ENCODE measurements around the gene SPTBN5.

SPTBN5 gene

GRCh38 chr15:41923401-41923997, 29.6 kb upstream of the SPTBN5 start:
- no peak for FAIRE-seq
- no peak for TF ChIP-seq POLR2A (IDR thresholded peaks at IDR 0.05; ENCODE audit: low read depth, low read length)
- TF ChIP-seq POLR2AphosphoS5 (IDR thresholded peaks at IDR 0.05; ENCODE audit: low read depth, low read length): no peak
- TF ChIP-seq TAF1 (IDR thresholded peaks at IDR 0.05; ENCODE audit: borderline replicate concordance, low read depth, low read length): no peak
- no peak for DNase-seq (ENCODE audit: insufficient read length)

GRCh38 chr15:41922353-41922752, 28.5 kb upstream of the SPTBN5 start:
- FAIRE-seq: no peak
- DNase-seq (ENCODE audit: insufficient read length): no peak
- TF ChIP-seq POLR2AphosphoS5 (IDR thresholded peaks at IDR 0.05; ENCODE audit: low read depth, low read length) (no peak), TAF1 (IDR thresholded peaks at IDR 0.05; ENCODE audit: borderline replicate concordance, low read depth, low read length) (no peak), POLR2A (IDR thresholded peaks at IDR 0.05; ENCODE audit: low read depth, low read length) (no peak)

GRCh38 chr15:41921639-41922038, 27.8 kb upstream of the SPTBN5 start:
- TF ChIP-seq TAF1 (IDR thresholded peaks at IDR 0.05; ENCODE audit: borderline replicate concordance, low read depth, low read length) (no peak), POLR2A (IDR thresholded peaks at IDR 0.05; ENCODE audit: low read depth, low read length) (no peak), POLR2AphosphoS5 (IDR thresholded peaks at IDR 0.05; ENCODE audit: low read depth, low read length) (no peak)
- FAIRE-seq (no peak), DNase-seq (ENCODE audit: insufficient read length) (no peak)

- DNase-seq (ENCODE audit: insufficient read length): no peak
- FAIRE-seq: no peak
- TF ChIP-seq POLR2A (IDR thresholded peaks at IDR 0.05; ENCODE audit: low read depth, low read length): 0 out of 2 replicates have a peak, but pooled peaks have one; percentile 8
- TF ChIP-seq TAF1 (IDR thresholded peaks at IDR 0.05; ENCODE audit: borderline replicate concordance, low read depth, low read length): no peak
Measured at GRCh38 chr15:41921167-41921566, 27.3 kb upstream of the SPTBN5 start.

DNA sequence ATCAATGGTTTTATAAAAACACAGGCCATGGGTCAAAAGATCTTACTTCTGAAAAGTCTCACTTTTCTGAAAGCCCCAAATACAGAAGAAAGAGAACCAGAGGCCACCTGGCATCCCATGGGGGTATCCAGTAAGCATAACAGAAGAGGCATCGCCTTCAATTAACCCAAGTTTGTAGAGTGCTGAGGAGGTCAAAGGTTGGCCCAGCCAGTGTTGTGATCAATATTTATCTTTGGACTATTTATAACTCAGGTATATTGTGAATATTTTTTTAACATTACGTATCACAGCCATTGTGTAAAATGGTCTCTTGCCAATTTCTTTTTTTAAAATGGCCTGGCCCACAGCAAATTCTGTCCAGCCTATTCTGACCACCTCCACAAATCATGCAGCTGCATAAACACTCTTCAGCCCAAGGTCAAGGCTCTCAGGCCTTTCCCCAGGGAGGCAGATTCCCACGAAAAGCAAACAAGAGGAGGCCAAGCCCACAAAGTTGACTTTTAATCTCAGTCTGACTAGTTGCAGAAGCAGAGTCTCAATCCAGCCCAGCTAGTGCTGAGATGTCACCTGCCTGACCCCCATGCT, 26.2 kb upstream of the SPTBN5 start:
- FAIRE-seq (no peak), DNase-seq (ENCODE audit: insufficient read length) (no peak)
- TF ChIP-seq TAF1 (IDR thresholded peaks at IDR 0.05; ENCODE audit: borderline replicate concordance, low read depth, low read length) (no peak), POLR2AphosphoS5 (IDR thresholded peaks at IDR 0.05; ENCODE audit: low read depth, low read length) (no peak), POLR2A (IDR thresholded peaks at IDR 0.05; ENCODE audit: low read depth, low read length) (no peak)

GRCh38 chr15:41919201-41919820, 25.5 kb upstream of the SPTBN5 start:
- DNase-seq (ENCODE audit: insufficient read length) (no peak), FAIRE-seq (no peak)
- TF ChIP-seq POLR2AphosphoS5 (IDR thresholded peaks at IDR 0.05; ENCODE audit: low read depth, low read length): no peak
- 0 out of 2 replicates have a peak, but pooled peaks have one; percentile 4 for TF ChIP-seq POLR2A (IDR thresholded peaks at IDR 0.05; ENCODE audit: low read depth, low read length)
- TF ChIP-seq TAF1 (IDR thresholded peaks at IDR 0.05; ENCODE audit: borderline replicate concordance, low read depth, low read length): no peak

- DNase-seq (ENCODE audit: insufficient read length): no peak
- FAIRE-seq: no peak
- TF ChIP-seq TAF1 (IDR thresholded peaks at IDR 0.05; ENCODE audit: borderline replicate concordance, low read depth, low read length) (no peak), POLR2AphosphoS5 (IDR thresholded peaks at IDR 0.05; ENCODE audit: low read depth, low read length) (no peak; the same call in 1 of the 2 replicates), POLR2A (IDR thresholded peaks at IDR 0.05; ENCODE audit: low read depth, low read length) (no peak; the same call in 1 of the 2 replicates)
Measured at GRCh38 chr15:41918506-41919126, 24.8 kb upstream of the SPTBN5 start.

DNA sequence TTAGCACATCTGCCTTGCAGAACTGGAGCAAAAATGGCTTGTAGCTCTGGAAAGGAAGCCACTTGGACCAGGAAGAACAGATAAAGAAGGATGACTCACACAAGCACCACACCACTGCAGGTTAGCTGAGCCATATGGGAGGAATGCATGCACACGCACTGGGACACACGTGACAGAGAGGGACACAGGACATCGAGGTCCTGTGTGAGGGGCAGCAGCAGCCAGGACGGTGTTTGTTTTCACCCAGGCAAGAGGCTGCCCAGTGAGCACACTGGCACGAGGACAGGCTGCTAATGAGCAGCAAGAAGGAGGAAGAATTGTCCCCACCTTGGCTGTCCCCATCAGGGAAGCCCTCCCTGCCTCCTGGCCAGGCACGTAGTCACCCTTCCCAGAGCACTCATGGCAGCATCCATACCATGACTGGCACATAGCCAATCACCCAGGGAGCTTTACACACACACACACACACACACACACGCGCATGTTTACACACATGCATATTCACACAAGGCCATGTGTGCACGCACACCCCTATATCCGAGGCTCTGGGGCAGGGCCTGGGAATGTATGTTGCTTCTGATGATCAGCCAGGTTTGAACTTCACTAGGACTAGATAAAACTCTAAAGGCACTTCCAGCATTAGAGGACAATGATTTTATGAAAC, 24.0 kb upstream of the SPTBN5 start:
- TF ChIP-seq POLR2A (IDR thresholded peaks at IDR 0.05; ENCODE audit: low read depth, low read length): no peak
- TF ChIP-seq POLR2AphosphoS5 (IDR thresholded peaks at IDR 0.05; ENCODE audit: low read depth, low read length): no peak
- no peak for TF ChIP-seq TAF1 (IDR thresholded peaks at IDR 0.05; ENCODE audit: borderline replicate concordance, low read depth, low read length)
- DNase-seq (ENCODE audit: insufficient read length) (no peak), FAIRE-seq (no peak)

- FAIRE-seq: no peak
- DNase-seq (ENCODE audit: insufficient read length): no peak
- TF ChIP-seq POLR2A (IDR thresholded peaks at IDR 0.05; ENCODE audit: low read depth, low read length): no peak
- TF ChIP-seq TAF1 (IDR thresholded peaks at IDR 0.05; ENCODE audit: borderline replicate concordance, low read depth, low read length): no peak
- TF ChIP-seq POLR2AphosphoS5 (IDR thresholded peaks at IDR 0.05; ENCODE audit: low read depth, low read length): no peak
Measured at GRCh38 chr15:41915255-41915994, 21.6 kb upstream of the SPTBN5 start.

- FAIRE-seq: no peak
- no peak for TF ChIP-seq TAF1 (IDR thresholded peaks at IDR 0.05; ENCODE audit: borderline replicate concordance, low read depth, low read length)
- no peak for TF ChIP-seq POLR2AphosphoS5 (IDR thresholded peaks at IDR 0.05; ENCODE audit: low read depth, low read length)
- TF ChIP-seq POLR2A (IDR thresholded peaks at IDR 0.05; ENCODE audit: low read depth, low read length): no peak
- DNase-seq (ENCODE audit: insufficient read length): no peak
Measured at GRCh38 chr15:41914411-41914810, 20.6 kb upstream of the SPTBN5 start.

DNA sequence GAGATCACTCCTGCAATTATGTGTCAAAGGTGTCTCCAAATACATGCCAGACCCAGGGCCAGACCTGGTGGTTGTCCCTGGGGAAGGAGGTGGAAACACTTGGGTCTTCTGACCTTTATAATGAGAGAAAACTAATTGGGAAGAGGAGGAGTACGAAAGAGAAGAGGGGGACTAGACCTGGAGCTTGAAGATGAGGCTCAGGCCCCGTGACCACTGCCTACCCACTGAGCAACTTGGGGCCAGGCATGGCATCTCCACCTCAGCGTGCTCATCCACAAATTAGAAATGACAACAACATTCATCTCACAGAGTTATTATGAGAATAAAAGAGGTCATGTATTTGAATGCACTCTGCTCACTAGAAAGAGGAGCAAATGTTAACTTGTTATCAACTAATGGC, 19.4 kb upstream of the SPTBN5 start:
- TF ChIP-seq POLR2A (IDR thresholded peaks at IDR 0.05; ENCODE audit: low read depth, low read length) (no peak), TAF1 (IDR thresholded peaks at IDR 0.05; ENCODE audit: borderline replicate concordance, low read depth, low read length) (no peak), POLR2AphosphoS5 (IDR thresholded peaks at IDR 0.05; ENCODE audit: low read depth, low read length) (no peak)
- DNase-seq (ENCODE audit: insufficient read length) (no peak), FAIRE-seq (no peak)
